Activated gamma-delta T cell treated with anti-CD3 and anti-CD28 coated beads, Interleukin-2, amount 50 U/mL, for 16 hours (primary cell): Measurements from ENCODE around the gene PLD1.

ENCODE experiments used
- DNase-seq: peaks from one replicate; pipeline ENCODE4 v3.0.0-alpha.2; 2020; ENCODE audit warnings: low read depth

Gene PLD1

GRCh38 chr3:171838218-171838720 is 28.0 kb upstream of the PLD1 start:
- DNase-seq, result no peak

- DNase-seq, result no peak
Observed at GRCh38 chr3:171837698-171838097, 27.4 kb upstream of the PLD1 start.

- DNase-seq, result no peak
Observed at GRCh38 chr3:171836855-171837254, 26.6 kb upstream of the PLD1 start.

GRCh38 chr3:171835613-171836012 is 25.3 kb upstream of the PLD1 start:
- DNase-seq, result no peak

- DNase-seq, result no peak
Observed at GRCh38 chr3:171835116-171835515, 24.8 kb upstream of the PLD1 start.

GRCh38 chr3:171834461-171834801 is 24.1 kb upstream of the PLD1 start:
- DNase-seq, result no peak

GRCh38 chr3:171833789-171834460 is 23.6 kb upstream of the PLD1 start:
- no peak for DNase-seq

- DNase-seq, result no peak
Observed at GRCh38 chr3:171832989-171833388, 22.7 kb upstream of the PLD1 start.

- no peak for DNase-seq
Observed at GRCh38 chr3:171831936-171832335, 21.7 kb upstream of the PLD1 start.

GRCh38 chr3:171830518-171830875 is 20.2 kb upstream of the PLD1 start:
- DNase-seq, result no peak

- DNase-seq, result no peak
Observed at GRCh38 chr3:171829841-171830517, 19.7 kb upstream of the PLD1 start.

- no peak for DNase-seq
Observed at GRCh38 chr3:171828902-171829770, 18.9 kb upstream of the PLD1 start.

GRCh38 chr3:171827836-171828458 is 17.7 kb upstream of the PLD1 start:
- no peak for DNase-seq

- DNase-seq, result no peak
Observed at GRCh38 chr3:171827385-171827784, 17.1 kb upstream of the PLD1 start.

- DNase-seq, result no peak
Observed at GRCh38 chr3:171825222-171825828, 15.0 kb upstream of the PLD1 start.

GRCh38 chr3:171824824-171825221 is 14.5 kb upstream of the PLD1 start:
- no peak for DNase-seq

GRCh38 chr3:171824116-171824515 is 13.8 kb upstream of the PLD1 start:
- no peak for DNase-seq

- DNase-seq, result no peak
Observed at GRCh38 chr3:171822431-171823106, 12.3 kb upstream of the PLD1 start.

GRCh38 chr3:171821778-171822358 is 11.6 kb upstream of the PLD1 start:
- no peak for DNase-seq

- DNase-seq, result no peak
Observed at GRCh38 chr3:171821044-171821443, 10.8 kb upstream of the PLD1 start.
